Neural progenitor cell (in vitro differentiated cells): Measurements from ENCODE around the gene OTUD7B.
"Not testable (repeated sequence)": the region's sequence is repeated elsewhere in the genome, so short reads cannot be mapped to it uniquely, and the experiment has no call there.

Experiments used
- EZH2 ChIP-seq: fragments of 200-600 bp; sonication (generic); IDR thresholded peaks from 2 replicates; pipeline ENCODE4 v1.6.1; 2017; ENCODE audit warnings: antibody characterized with exemption, mild to moderate bottlenecking, moderate library complexity
- TF ChIP-seq, protein P1 (sequence below): fragments of 200-600 bp; sonication (generic); IDR thresholded peaks from 2 replicates; pipeline ENCODE4 v1.5.1; 2017; ENCODE audit warnings: antibody characterized with exemption, mild to moderate bottlenecking

DNA sequence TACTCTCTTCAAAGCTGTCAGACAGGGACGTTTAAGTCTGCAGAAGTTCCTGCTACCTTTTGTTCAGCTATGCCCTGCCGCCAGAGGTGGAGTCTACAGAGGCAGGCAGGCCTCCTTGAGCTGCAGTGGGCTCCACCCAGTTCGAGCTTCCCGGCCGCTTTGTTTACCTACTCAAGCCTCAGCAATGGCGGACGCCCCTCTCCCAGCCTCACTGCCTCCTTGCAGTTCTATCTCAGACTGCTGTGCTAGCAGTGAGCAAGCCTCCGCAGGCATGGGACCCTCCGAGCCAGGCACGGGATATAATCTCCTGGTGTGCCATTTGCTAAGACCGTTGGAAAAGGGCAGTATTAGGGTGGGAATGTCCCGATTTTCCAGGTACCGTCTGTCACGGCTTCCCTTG, 53.0 kb downstream of the OTUD7B start:
- TF ChIP-seq, protein P1, sequence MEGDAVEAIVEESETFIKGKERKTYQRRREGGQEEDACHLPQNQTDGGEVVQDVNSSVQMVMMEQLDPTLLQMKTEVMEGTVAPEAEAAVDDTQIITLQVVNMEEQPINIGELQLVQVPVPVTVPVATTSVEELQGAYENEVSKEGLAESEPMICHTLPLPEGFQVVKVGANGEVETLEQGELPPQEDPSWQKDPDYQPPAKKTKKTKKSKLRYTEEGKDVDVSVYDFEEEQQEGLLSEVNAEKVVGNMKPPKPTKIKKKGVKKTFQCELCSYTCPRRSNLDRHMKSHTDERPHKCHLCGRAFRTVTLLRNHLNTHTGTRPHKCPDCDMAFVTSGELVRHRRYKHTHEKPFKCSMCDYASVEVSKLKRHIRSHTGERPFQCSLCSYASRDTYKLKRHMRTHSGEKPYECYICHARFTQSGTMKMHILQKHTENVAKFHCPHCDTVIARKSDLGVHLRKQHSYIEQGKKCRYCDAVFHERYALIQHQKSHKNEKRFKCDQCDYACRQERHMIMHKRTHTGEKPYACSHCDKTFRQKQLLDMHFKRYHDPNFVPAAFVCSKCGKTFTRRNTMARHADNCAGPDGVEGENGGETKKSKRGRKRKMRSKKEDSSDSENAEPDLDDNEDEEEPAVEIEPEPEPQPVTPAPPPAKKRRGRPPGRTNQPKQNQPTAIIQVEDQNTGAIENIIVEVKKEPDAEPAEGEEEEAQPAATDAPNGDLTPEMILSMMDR, result not testable (repeated sequence)
- not testable (repeated sequence) for TF ChIP-seq EZH2
